Activated naive CD8-positive, alpha-beta T cell treated with anti-CD3 and anti-CD28 coated beads, Interleukin-2, amount 50 U/mL, for 24 hours (primary cell): Measurements from ENCODE around the gene RIPK3.
A peak's percentile ranks its signal among the peaks of the same experiment; 100 is the strongest.
"Not testable (repeated sequence)": the region's sequence is repeated elsewhere in the genome, so short reads cannot be mapped to it uniquely, and the experiment has no call there.

Source experiments
- ATAC-seq: fragments of 150-1000 bp; cut with Tn5 transposase; one replicate; pipeline ENCODE4 v1.10.0; 2021
- DNase-seq: peaks from one replicate; pipeline ENCODE4 v3.0.0; 2021
- H3K27ac Mint-ChIP-seq: one replicate; pipeline ENCODE4 v1.8.0; 2021; ENCODE audit warnings: mild to moderate bottlenecking, mixed read lengths
- H3K27me3 Mint-ChIP-seq: one replicate; pipeline ENCODE4 v1.8.0; 2021; ENCODE audit warnings: mixed read lengths
- H3K36me3 Mint-ChIP-seq: one replicate; pipeline ENCODE4 v1.8.0; 2021; ENCODE audit warnings: low read depth, mixed read lengths
- H3K4me1 Mint-ChIP-seq: one replicate; pipeline ENCODE4 v1.8.0; 2021; ENCODE audit warnings: mixed read lengths
- H3K4me3 Mint-ChIP-seq: one replicate; pipeline ENCODE4 v1.8.0; 2021; ENCODE audit warnings: mild to moderate bottlenecking, moderate library complexity, mixed read lengths
- H3K9me3 Mint-ChIP-seq: one replicate; pipeline ENCODE4 v1.8.0; 2021; ENCODE audit warnings: mixed read lengths

Gene RIPK3

GRCh38 chr14:24342889-24343288 lies 3.1 kb upstream of the RIPK3 start:
- peaks cover under 1% of the 10 kb centered on the region for H3K36me3 Mint-ChIP-seq
- H3K4me3 Mint-ChIP-seq, result no peak overlapping the region
- H3K4me1 Mint-ChIP-seq, result peaks cover 20% of the 10 kb centered on the region
- peaks cover 17% of the 10 kb centered on the region for H3K27me3 Mint-ChIP-seq
- no peak for ATAC-seq
- no peaks in the 10 kb centered on the region for H3K9me3 Mint-ChIP-seq
- no peak overlapping the region for H3K27ac Mint-ChIP-seq
- DNase-seq, result no peak

- Mint-ChIP-seq H3K4me3 (no peak overlapping the region), H3K27me3 (peaks cover 8% of the 10 kb centered on the region), H3K4me1 (peaks cover 21% of the 10 kb centered on the region), H3K27ac (no peak overlapping the region), H3K36me3 (peaks cover 7% of the 10 kb centered on the region), H3K9me3 (no peaks in the 10 kb centered on the region)
- no peak for ATAC-seq
- no peak for DNase-seq
Observed at GRCh38 chr14:24340606-24341005, 815 bp upstream of the RIPK3 start.

GRCh38 chr14:24338843-24339242 lies 948 bp downstream of the RIPK3 start:
- ATAC-seq (no peak), DNase-seq (no peak)
- H3K4me1 Mint-ChIP-seq, result peaks cover 33% of the 10 kb centered on the region
- H3K4me3 Mint-ChIP-seq, result peak overlapping the region; percentile 86
- no peaks in the 10 kb centered on the region for H3K9me3 Mint-ChIP-seq
- peaks cover 7% of the 10 kb centered on the region for H3K36me3 Mint-ChIP-seq
- H3K27ac Mint-ChIP-seq, result no peak overlapping the region
- H3K27me3 Mint-ChIP-seq, result peaks cover 16% of the 10 kb centered on the region

GRCh38 chr14:24337824-24338175 lies 2.0 kb downstream of the RIPK3 start:
- ATAC-seq (no peak), DNase-seq (no peak)
- Mint-ChIP-seq H3K9me3 (no peaks in the 10 kb centered on the region), H3K27me3 (peaks cover 20% of the 10 kb centered on the region), H3K4me1 (peaks cover 39% of the 10 kb centered on the region), H3K4me3 (no peak overlapping the region), H3K36me3 (peaks cover 7% of the 10 kb centered on the region), H3K27ac (no peak overlapping the region)

GRCh38 chr14:24337144-24337823 lies 2.5 kb downstream of the RIPK3 start:
- no peak overlapping the region for H3K27ac Mint-ChIP-seq
- peaks cover 22% of the 10 kb centered on the region for H3K27me3 Mint-ChIP-seq
- peaks cover 7% of the 10 kb centered on the region for H3K36me3 Mint-ChIP-seq
- DNase-seq (no peak), ATAC-seq (no peak)
- no peak overlapping the region for H3K4me3 Mint-ChIP-seq
- H3K4me1 Mint-ChIP-seq, result peaks cover 43% of the 10 kb centered on the region
- H3K9me3 Mint-ChIP-seq, result no peaks in the 10 kb centered on the region

GRCh38 chr14:24335461-24336171 lies 4.2 kb downstream of the RIPK3 start:
- Mint-ChIP-seq H3K27ac (no peak overlapping the region), H3K4me1 (peaks cover 51% of the 10 kb centered on the region), H3K36me3 (peaks cover 7% of the 10 kb centered on the region), H3K27me3 (peaks cover 26% of the 10 kb centered on the region), H3K4me3 (no peak overlapping the region), H3K9me3 (no peaks in the 10 kb centered on the region)
- ATAC-seq, result no peak
- no peak for DNase-seq

GRCh38 chr14:24334431-24335291 lies 5.1 kb downstream of the RIPK3 start, which contains the start of gene ADCY4:
ADCY4 (minus strand) TSS chr14:24335071; CDS start chr14:24334652, 419 bp downstream.
- no peaks in the 10 kb centered on the region for H3K9me3 Mint-ChIP-seq
- no peak for DNase-seq
- H3K4me3 Mint-ChIP-seq, result peak within 1 kb of the TSS; percentile 62
- peaks cover 26% of the 10 kb centered on the region for H3K27me3 Mint-ChIP-seq
- peaks cover 7% of the 10 kb centered on the region for H3K36me3 Mint-ChIP-seq
- no peak for ATAC-seq
- H3K4me1 Mint-ChIP-seq, result peaks cover 54% of the 10 kb centered on the region
- H3K27ac Mint-ChIP-seq, result no peak within 1 kb of the TSS

- peak; percentile 80 for DNase-seq
- peaks cover 28% of the 10 kb centered on the region for H3K27me3 Mint-ChIP-seq
- H3K4me1 Mint-ChIP-seq, result peaks cover 54% of the 10 kb centered on the region
- H3K27ac Mint-ChIP-seq, result peak overlapping the region; percentile 63
- peak overlapping the region; percentile 78 for H3K4me3 Mint-ChIP-seq
- H3K9me3 Mint-ChIP-seq, result no peaks in the 10 kb centered on the region
- ATAC-seq, result peak; percentile 81
- H3K36me3 Mint-ChIP-seq, result peaks cover 4% of the 10 kb centered on the region
Observed at GRCh38 chr14:24332268-24332993, 7.4 kb downstream of the RIPK3 start.

- peaks cover 58% of the 10 kb centered on the region for H3K4me1 Mint-ChIP-seq
- peak overlapping the region; percentile 78 for H3K4me3 Mint-ChIP-seq
- peaks cover 28% of the 10 kb centered on the region for H3K27me3 Mint-ChIP-seq
Observed at GRCh38 chr14:24331731-24332267, 8.0 kb downstream of the RIPK3 start.

GRCh38 chr14:24330973-24331674 lies 8.7 kb downstream of the RIPK3 start:
- H3K9me3 Mint-ChIP-seq, result no peaks in the 10 kb centered on the region
- no peak overlapping the region for H3K27ac Mint-ChIP-seq
- no peak overlapping the region for H3K4me3 Mint-ChIP-seq
- DNase-seq, result no peak
- peaks cover 58% of the 10 kb centered on the region for H3K4me1 Mint-ChIP-seq
- no peak for ATAC-seq
- H3K36me3 Mint-ChIP-seq, result peaks cover under 1% of the 10 kb centered on the region
- peaks cover 28% of the 10 kb centered on the region for H3K27me3 Mint-ChIP-seq

More at GRCh38 chr14:24331731-24332267, 8.0 kb downstream of the RIPK3 start:
- DNase-seq (no peak), ATAC-seq (no peak)
- Mint-ChIP-seq H3K36me3 (peaks cover 4% of the 10 kb centered on the region), H3K27ac (peak overlapping the region; percentile 63), H3K9me3 (no peaks in the 10 kb centered on the region)

GRCh38 chr14:24329736-24330135 lies 10.1 kb downstream of the RIPK3 start:
- Mint-ChIP-seq H3K36me3 (no peaks in the 10 kb centered on the region), H3K27ac (peak overlapping the region; percentile 34), H3K27me3 (peaks cover 22% of the 10 kb centered on the region), H3K4me3 (no peak overlapping the region), H3K4me1 (peaks cover 54% of the 10 kb centered on the region), H3K9me3 (no peaks in the 10 kb centered on the region)
- DNase-seq (peak; percentile 62), ATAC-seq (peak; percentile 58)

- peaks cover 50% of the 10 kb centered on the region for H3K4me1 Mint-ChIP-seq
- DNase-seq, result no peak
- H3K36me3 Mint-ChIP-seq, result no peaks in the 10 kb centered on the region
- no peak for ATAC-seq
- peaks cover 18% of the 10 kb centered on the region for H3K27me3 Mint-ChIP-seq
- no peaks in the 10 kb centered on the region for H3K9me3 Mint-ChIP-seq
- no peak overlapping the region for H3K4me3 Mint-ChIP-seq
- H3K27ac Mint-ChIP-seq, result no peak overlapping the region
Observed at GRCh38 chr14:24329073-24329663, 10.6 kb downstream of the RIPK3 start.

- H3K36me3 Mint-ChIP-seq, DNase-seq, H3K4me3 Mint-ChIP-seq, H3K27ac Mint-ChIP-seq, H3K27me3 Mint-ChIP-seq, ATAC-seq, H3K9me3 Mint-ChIP-seq: not testable (repeated sequence)
- peaks cover 41% of the 10 kb centered on the region for H3K4me1 Mint-ChIP-seq
Observed at GRCh38 chr14:24327914-24328313, 11.9 kb downstream of the RIPK3 start.
